CD14-positive monocyte (primary cell): Measurements from ENCODE around the gene C4orf36. TPM values are rescaled to one million over a fixed set of nuclear protein-coding genes. Genes with fewer than 3 reads are reported as not detected.

Experiments
- DNase-seq, 3 donors: peaks; one replicate each; pipeline ENCODE4 v3.0.0-alpha.2; 2011 to 2022
- H2AFZ ChIP-seq: 2 replicates; pipeline ENCODE4 v1.6.0; 2012; ENCODE audit warnings: mild to moderate bottlenecking, low read depth, low read length, inconsistent platforms; ENCODE audit not compliant: insufficient read depth, poor library complexity, severe bottlenecking
- H3K27ac ChIP-seq, 2 donors: 1 replicate in 1 of 2; 2 replicates in 1 of 2; pipeline ENCODE4 v1.5.1; 2012 to 2013; ENCODE audit warnings: low read length in 2 of 2, control low read depth in 1 of 2, inconsistent platforms in 1 of 2, low read depth in 1 of 2, mild to moderate bottlenecking in 1 of 2
- H3K27me3 ChIP-seq, 2 donors: one replicate each; pipeline versions ENCODE4 v1.6.0 to v1.6.1; 2011 to 2013; ENCODE audit warnings: low read length in 2 of 2; ENCODE audit not compliant: control insufficient read depth in 2 of 2, insufficient read depth in 2 of 2
- H3K36me3 ChIP-seq, 2 donors: replicated peaks in 1 of 2; 1 replicate in 1 of 2; 2 replicates in 1 of 2; pipeline versions ENCODE4 v1.5.1 to v1.6.1; 2012 to 2013; ENCODE audit warnings: low read length in 2 of 2, control low read depth in 1 of 2, inconsistent platforms in 1 of 2, mild to moderate bottlenecking in 1 of 2; ENCODE audit not compliant: insufficient read depth in 2 of 2, control insufficient read depth in 1 of 2
- H3K4me1 ChIP-seq, 2 donors: 1 replicate in 1 of 2; 2 replicates in 1 of 2; pipeline versions ENCODE4 v1.5.1 to v1.6.1; 2012 to 2013; ENCODE audit warnings: low read length in 2 of 2, control low read depth in 1 of 2, inconsistent platforms in 1 of 2, mild to moderate bottlenecking in 1 of 2, moderate library complexity in 1 of 2; ENCODE audit not compliant: insufficient read depth in 2 of 2, control insufficient read depth in 1 of 2
- H3K4me2 ChIP-seq: replicated peaks from 2 replicates; pipeline ENCODE3; 2012; ENCODE audit warnings: low read length, moderate library complexity, mild to moderate bottlenecking; ENCODE audit not compliant: poor library complexity, severe bottlenecking; ENCODE audit errors: extremely low read depth
- H3K4me3 ChIP-seq, 3 experiments: fragments of 200-600 bp in 1 of 3; sonication (generic) in 1 of 3; replicated peaks in 1 of 3; 1 replicate in 2 of 3; 2 replicates in 1 of 3; pipeline ENCODE4 v1.5.1; 2011 to 2013; ENCODE audit warnings: low read length in 3 of 3, mild to moderate bottlenecking in 3 of 3, control low read depth in 2 of 3, low read depth in 2 of 3, inconsistent platforms in 1 of 3, moderate library complexity in 1 of 3
- H3K79me2 ChIP-seq: 2 replicates; pipeline ENCODE4 v1.6.0; 2012; ENCODE audit warnings: mild to moderate bottlenecking, control low read depth, inconsistent platforms, low read length, moderate library complexity; ENCODE audit not compliant: insufficient read depth
- H3K9ac ChIP-seq: 2 replicates; pipeline ENCODE4 v1.6.0; 2017; ENCODE audit warnings: low read length, mild to moderate bottlenecking; ENCODE audit not compliant: insufficient read depth, poor library complexity, severe bottlenecking
- H3K9me3 ChIP-seq, 2 donors: replicated peaks in 1 of 2; 1 replicate in 1 of 2; 2 replicates in 1 of 2; pipeline versions ENCODE4 v1.5.1 to v1.6.1; 2012 to 2013; ENCODE audit warnings: low read length in 2 of 2, control low read depth in 1 of 2; ENCODE audit not compliant: control insufficient read depth in 1 of 2, insufficient read depth in 1 of 2
- H4K20me1 ChIP-seq: 2 replicates; pipeline ENCODE4 v1.6.0; 2012; ENCODE audit warnings: mild to moderate bottlenecking, low read length, control low read depth, moderate library complexity; ENCODE audit not compliant: insufficient read depth
- H3K27ac Mint-ChIP-seq, 7 donors: one replicate each; pipeline ENCODE4 v1.8.0; 2020; ENCODE audit warnings: mild to moderate bottlenecking in 7 of 7, mixed read lengths in 7 of 7, moderate library complexity in 6 of 7, inconsistent platforms in 2 of 7
- H3K27me3 Mint-ChIP-seq, 3 donors: one replicate each; pipeline ENCODE4 v1.8.0; 2021 to 2022; ENCODE audit warnings: low read depth in 3 of 3, mild to moderate bottlenecking in 3 of 3, mixed read lengths in 3 of 3, moderate library complexity in 3 of 3, inconsistent platforms in 1 of 3
- H3K36me3 Mint-ChIP-seq, 2 donors: one replicate each; pipeline ENCODE4 v1.8.0; 2020; ENCODE audit warnings: mixed read lengths in 2 of 2, inconsistent platforms in 1 of 2, mild to moderate bottlenecking in 1 of 2
- H3K4me1 Mint-ChIP-seq: one replicate; pipeline ENCODE4 v1.8.0; 2020; ENCODE audit warnings: mild to moderate bottlenecking, mixed read lengths
- H3K4me3 Mint-ChIP-seq, 2 donors: one replicate each; pipeline ENCODE4 v1.8.0; 2020; ENCODE audit warnings: mild to moderate bottlenecking in 2 of 2, mixed read lengths in 2 of 2, moderate library complexity in 1 of 2
- H3K9me3 Mint-ChIP-seq, 7 donors: one replicate each; pipeline ENCODE4 v1.8.0; 2020 to 2022; ENCODE audit warnings: mixed read lengths in 7 of 7, mild to moderate bottlenecking in 6 of 7, moderate library complexity in 6 of 7, inconsistent platforms in 2 of 7
- whole genome bisulfite sequencing: methylation state at CpG from one replicate; pipeline ENCODE4 v1.1.5; 2013; ENCODE audit warnings: missing lambda C conversion rate; ENCODE audit not compliant: insufficient coverage; 5-methylcytosine and 5-hydroxymethylcytosine counted together
- intact Hi-C, 2 donors: fragments of 100-400 bp; cut with micrococcal nuclease; formaldehyde crosslinking; loops; one replicate each; pipeline versions ENCODE4 v1.15.0 to v1.15.1; 2023
- polyA plus RNA-seq, 3 donors: library from polyadenylated mRNA; depleted of rRNA in 1 of 3; unstranded in 2 of 3; stranded (reverse) in 1 of 3; fragments of 300-500 nt in 2 of 3; fragments of >200 nt in 1 of 3; fragmentation: Illumina TruSeq in 2 of 3; gene quantifications; 1 replicate in 2 of 3; 2 replicates in 1 of 3; pipeline ENCODE4 v1.2.3, GENCODE V29; 2012 to 2021
- TF ChIP-seq, protein P1 (sequence below): fragments of 200-600 bp; IDR thresholded peaks from one replicate; pipeline ENCODE4 v1.8.0; 2022; ENCODE audit warnings: antibody characterized with exemption, mild to moderate bottlenecking

C4orf36 gene
- polyA plus RNA-seq, 3 donors, result 0.14 TPM; not detected in 2

DNA sequence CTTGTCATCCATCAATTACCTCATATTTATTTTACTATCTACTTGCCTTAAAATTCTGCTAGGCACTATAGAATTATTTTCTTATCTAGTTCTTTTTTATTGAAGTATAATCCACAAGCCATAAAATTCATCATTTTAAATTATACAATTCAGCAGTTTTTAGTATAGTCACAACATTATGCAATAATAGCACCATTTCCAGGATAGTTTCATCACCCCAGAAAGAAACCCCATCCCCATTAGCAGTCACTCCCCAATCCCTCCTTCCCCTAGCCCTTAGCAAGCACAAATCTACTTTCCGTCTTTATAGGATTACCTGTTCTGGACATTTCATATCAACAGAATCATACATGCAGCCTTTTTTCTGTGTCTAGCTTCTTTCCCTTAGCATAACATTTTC lies 58.6 kb downstream of the C4orf36 start:
- H2AFZ ChIP-seq, result no peak overlapping the region
- H3K9ac ChIP-seq, result no peak overlapping the region
- TF ChIP-seq, protein P1, sequence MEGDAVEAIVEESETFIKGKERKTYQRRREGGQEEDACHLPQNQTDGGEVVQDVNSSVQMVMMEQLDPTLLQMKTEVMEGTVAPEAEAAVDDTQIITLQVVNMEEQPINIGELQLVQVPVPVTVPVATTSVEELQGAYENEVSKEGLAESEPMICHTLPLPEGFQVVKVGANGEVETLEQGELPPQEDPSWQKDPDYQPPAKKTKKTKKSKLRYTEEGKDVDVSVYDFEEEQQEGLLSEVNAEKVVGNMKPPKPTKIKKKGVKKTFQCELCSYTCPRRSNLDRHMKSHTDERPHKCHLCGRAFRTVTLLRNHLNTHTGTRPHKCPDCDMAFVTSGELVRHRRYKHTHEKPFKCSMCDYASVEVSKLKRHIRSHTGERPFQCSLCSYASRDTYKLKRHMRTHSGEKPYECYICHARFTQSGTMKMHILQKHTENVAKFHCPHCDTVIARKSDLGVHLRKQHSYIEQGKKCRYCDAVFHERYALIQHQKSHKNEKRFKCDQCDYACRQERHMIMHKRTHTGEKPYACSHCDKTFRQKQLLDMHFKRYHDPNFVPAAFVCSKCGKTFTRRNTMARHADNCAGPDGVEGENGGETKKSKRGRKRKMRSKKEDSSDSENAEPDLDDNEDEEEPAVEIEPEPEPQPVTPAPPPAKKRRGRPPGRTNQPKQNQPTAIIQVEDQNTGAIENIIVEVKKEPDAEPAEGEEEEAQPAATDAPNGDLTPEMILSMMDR, result no peak
- intact Hi-C loops, result no loop called here
- Mint-ChIP-seq H3K36me3 (no peaks in the 10 kb centered on the region), H3K4me3 (no peak overlapping the region), H3K27ac (no peak overlapping the region), H3K27me3 (peaks cover 0 to 1% (median 0%) of the 10 kb centered on the region in 3 donors), H3K4me1 (no peaks in the 10 kb centered on the region), H3K9me3 (peaks cover 0 to 11% (median 0%) of the 10 kb centered on the region in 7 donors)
- H3K4me2 ChIP-seq, result no peak overlapping the region
- H3K4me3 ChIP-seq, result no peak overlapping the region
- no peaks in the 10 kb centered on the region for H3K9me3 ChIP-seq
- H3K27ac ChIP-seq, result no peak overlapping the region
- no peaks in the 10 kb centered on the region for H3K36me3 ChIP-seq
- no peaks in the 10 kb centered on the region for H3K79me2 ChIP-seq
- no peaks in the 10 kb centered on the region for H3K4me1 ChIP-seq
- no peak for DNase-seq
- WGBS, result 67% methylated on average over 1 of the region's 1 CpG
- H3K27me3 ChIP-seq, result no peaks in the 10 kb centered on the region
- no peaks in the 10 kb centered on the region for H4K20me1 ChIP-seq

- Histone ChIP-seq H3K9me3 (no peaks in the 10 kb centered on the region), H3K36me3 (no peaks in the 10 kb centered on the region), H3K27ac (no peak overlapping the region), H2AFZ (no peak overlapping the region), H3K79me2 (no peaks in the 10 kb centered on the region), H4K20me1 (no peaks in the 10 kb centered on the region), H3K4me1 (no peaks in the 10 kb centered on the region), H3K27me3 (no peaks in the 10 kb centered on the region), H3K4me3 (no peak overlapping the region), H3K4me2 (no peak overlapping the region), H3K9ac (no peak overlapping the region)
- Mint-ChIP-seq H3K9me3 (peaks cover 0 to 10% (median 0%) of the 10 kb centered on the region in 7 donors), H3K4me1 (no peaks in the 10 kb centered on the region), H3K27me3 (no peaks in the 10 kb centered on the region), H3K27ac (no peak overlapping the region), H3K4me3 (no peak overlapping the region), H3K36me3 (no peaks in the 10 kb centered on the region)
- intact Hi-C loops, result no loop called here
- TF ChIP-seq, protein P1, result no peak
- WGBS, result 80% methylated on average over 3 of the region's 5 CpGs
- DNase-seq, result no peak
These were observed 60.7 kb downstream of the C4orf36 start for GRCh38 chr4:86831262-86832130.

Other genes with a start within 250 kb of the C4orf36 start
- gene SLC10A6, start 43.0 kb downstream of the C4orf36 start, polyA plus RNA-seq, result under 1 TPM in 1 of 3 donors, not detected in 2; 0.08 TPM
- 10 to 100 TPM in 2 of 3 donors, 1 to 10 TPM in 1; 7.5 to 20.9 (median 16.3) TPM for gene AFF1, start 42.6 kb upstream of the C4orf36 start, polyA plus RNA-seq